SK-N-SH treated with all-trans-retinoic acid at 6 μM for 48 hours (cell line): ENCODE results near the gene TMEM229B.

Experiments
- ISL1 ChIP-seq: fragments of 250-450 bp; sonication (Bioruptor Pico); IDR thresholded peaks from 2 replicates; pipeline ENCODE4 v2.1.2; 2022; ENCODE audit warnings: mild to moderate bottlenecking, moderate library complexity
- RARB ChIP-seq: fragments of 250-450 bp; sonication (Bioruptor Pico); IDR thresholded peaks from 2 replicates; pipeline ENCODE4 v1.8.0; 2021; ENCODE audit warnings: mild to moderate bottlenecking, moderate library complexity
- TCF4 ChIP-seq: fragments of 250-450 bp; sonication (Bioruptor Pico); IDR thresholded peaks from 2 replicates; pipeline ENCODE4 v1.8.0; 2021; ENCODE audit warnings: mild to moderate bottlenecking, moderate library complexity, borderline replicate concordance
- TF ChIP-seq, protein P1 (sequence below): fragments of 250-450 bp; sonication (Bioruptor Pico); IDR thresholded peaks from 2 replicates; pipeline ENCODE4 v1.8.0; 2021; ENCODE audit warnings: low read depth, mild to moderate bottlenecking, moderate library complexity, borderline replicate concordance
- TF ChIP-seq, protein P2 (sequence below): fragments of 250-450 bp; sonication (Bioruptor Pico); IDR thresholded peaks from 2 replicates; pipeline ENCODE4 v1.8.0; 2020; ENCODE audit warnings: mild to moderate bottlenecking, moderate library complexity, borderline replicate concordance

DNA sequence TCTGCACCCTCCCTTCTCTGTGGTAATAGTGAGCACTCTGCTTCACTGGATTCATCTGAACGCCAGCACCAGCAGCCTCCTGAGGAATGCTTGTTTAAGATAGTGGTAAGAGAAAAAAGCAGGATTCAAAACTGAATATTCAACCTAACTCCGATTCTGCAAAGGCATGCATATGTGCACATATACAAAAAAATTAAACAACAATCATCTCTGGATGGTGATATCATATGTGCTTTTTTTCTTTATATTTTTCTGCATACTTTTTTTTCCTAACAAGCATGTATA, 9.8 kb downstream of the TMEM229B start:
- TF ChIP-seq, protein P1, sequence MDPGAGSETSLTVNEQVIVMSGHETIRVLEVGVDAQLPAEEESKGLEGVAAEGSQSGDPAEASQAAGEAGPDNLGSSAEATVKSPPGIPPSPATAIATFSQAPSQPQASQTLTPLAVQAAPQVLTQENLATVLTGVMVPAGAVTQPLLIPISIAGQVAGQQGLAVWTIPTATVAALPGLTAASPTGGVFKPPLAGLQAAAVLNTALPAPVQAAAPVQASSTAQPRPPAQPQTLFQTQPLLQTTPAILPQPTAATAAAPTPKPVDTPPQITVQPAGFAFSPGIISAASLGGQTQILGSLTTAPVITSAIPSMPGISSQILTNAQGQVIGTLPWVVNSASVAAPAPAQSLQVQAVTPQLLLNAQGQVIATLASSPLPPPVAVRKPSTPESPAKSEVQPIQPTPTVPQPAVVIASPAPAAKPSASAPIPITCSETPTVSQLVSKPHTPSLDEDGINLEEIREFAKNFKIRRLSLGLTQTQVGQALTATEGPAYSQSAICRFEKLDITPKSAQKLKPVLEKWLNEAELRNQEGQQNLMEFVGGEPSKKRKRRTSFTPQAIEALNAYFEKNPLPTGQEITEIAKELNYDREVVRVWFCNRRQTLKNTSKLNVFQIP (CRISPR knock-in tag), result no peak
- TF ChIP-seq, protein P2, sequence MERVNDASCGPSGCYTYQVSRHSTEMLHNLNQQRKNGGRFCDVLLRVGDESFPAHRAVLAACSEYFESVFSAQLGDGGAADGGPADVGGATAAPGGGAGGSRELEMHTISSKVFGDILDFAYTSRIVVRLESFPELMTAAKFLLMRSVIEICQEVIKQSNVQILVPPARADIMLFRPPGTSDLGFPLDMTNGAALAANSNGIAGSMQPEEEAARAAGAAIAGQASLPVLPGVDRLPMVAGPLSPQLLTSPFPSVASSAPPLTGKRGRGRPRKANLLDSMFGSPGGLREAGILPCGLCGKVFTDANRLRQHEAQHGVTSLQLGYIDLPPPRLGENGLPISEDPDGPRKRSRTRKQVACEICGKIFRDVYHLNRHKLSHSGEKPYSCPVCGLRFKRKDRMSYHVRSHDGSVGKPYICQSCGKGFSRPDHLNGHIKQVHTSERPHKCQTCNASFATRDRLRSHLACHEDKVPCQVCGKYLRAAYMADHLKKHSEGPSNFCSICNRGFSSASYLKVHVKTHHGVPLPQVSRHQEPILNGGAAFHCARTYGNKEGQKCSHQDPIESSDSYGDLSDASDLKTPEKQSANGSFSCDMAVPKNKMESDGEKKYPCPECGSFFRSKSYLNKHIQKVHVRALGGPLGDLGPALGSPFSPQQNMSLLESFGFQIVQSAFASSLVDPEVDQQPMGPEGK (CRISPR knock-in tag), result no peak
- TF ChIP-seq TCF4 (no peak), RARB (CRISPR knock-in tag) (no peak), ISL1 (CRISPR knock-in tag) (no peak)
